C1 segment of cervical spinal cord (tissue), 14 donors: ENCODE data around the gene PTPN23.
A peak's percentile ranks its signal among the peaks of the same experiment; 100 is the strongest.
"Not testable (repeated sequence)": the region's sequence is repeated elsewhere in the genome, so short reads cannot be mapped to it uniquely, and the experiment has no call there.

Source experiments
- DNase-seq, 14 donors: peaks; one replicate each; lab custom pipeline; 2025; lab: John Stamatoyannopoulos, UW

The PTPN23 gene

GRCh38 chr3:47380601-47381316, at the start of gene PTPN23:
Gene PTPN23 (plus strand): TSS chr3:47381021. CDS start chr3:47381097, 76 bp downstream.
- DNase-seq, result peak; percentile 97 to 100 (median 99)

GRCh38 chr3:47333907-47334306, 46.9 kb upstream of the PTPN23 start:
- DNase-seq, result no peak

GRCh38 chr3:47337656-47338055, 43.2 kb upstream of the PTPN23 start:
- DNase-seq, result no peak

GRCh38 chr3:47339951-47340350, 40.9 kb upstream of the PTPN23 start:
- DNase-seq, result no peak

GRCh38 chr3:47340866-47341265, 40.0 kb upstream of the PTPN23 start:
- no peak for DNase-seq

GRCh38 chr3:47342151-47342550, 38.7 kb upstream of the PTPN23 start:
- no peak for DNase-seq

- no peak for DNase-seq
Measured at GRCh38 chr3:47342812-47343211, 38.0 kb upstream of the PTPN23 start.

GRCh38 chr3:47343471-47343971, 37.3 kb upstream of the PTPN23 start:
- DNase-seq, result no peak

GRCh38 chr3:47344971-47345370, 35.9 kb upstream of the PTPN23 start:
- peak in 1 of 14 donors; percentile 50 for DNase-seq

GRCh38 chr3:47347217-47347801, 33.5 kb upstream of the PTPN23 start:
- DNase-seq, result no peak

- peak in 1 of 14 donors; percentile 29 for DNase-seq
Measured at GRCh38 chr3:47348411-47349154, 32.2 kb upstream of the PTPN23 start.

GRCh38 chr3:47355010-47355409, 25.8 kb upstream of the PTPN23 start:
- no peak for DNase-seq

- DNase-seq, result no peak
Measured at GRCh38 chr3:47356201-47356600, 24.6 kb upstream of the PTPN23 start.

- DNase-seq, result no peak
Measured at GRCh38 chr3:47359323-47359722, 21.5 kb upstream of the PTPN23 start.

GRCh38 chr3:47360110-47360517, 20.7 kb upstream of the PTPN23 start:
- not testable (repeated sequence) for DNase-seq

GRCh38 chr3:47362701-47363100, 18.1 kb upstream of the PTPN23 start:
- no peak for DNase-seq

- DNase-seq, result peak in 2 of 14 donors; percentile 13 to 46
Measured at GRCh38 chr3:47365213-47366153, 15.3 kb upstream of the PTPN23 start.

GRCh38 chr3:47366833-47367232, 14.0 kb upstream of the PTPN23 start:
- DNase-seq, result no peak

GRCh38 chr3:47367631-47368030, 13.2 kb upstream of the PTPN23 start:
- no peak for DNase-seq

- DNase-seq, result not testable (repeated sequence)
Measured at GRCh38 chr3:47370020-47370419, 10.8 kb upstream of the PTPN23 start.
